ENCODE results near the gene BEST4.

DNA sequence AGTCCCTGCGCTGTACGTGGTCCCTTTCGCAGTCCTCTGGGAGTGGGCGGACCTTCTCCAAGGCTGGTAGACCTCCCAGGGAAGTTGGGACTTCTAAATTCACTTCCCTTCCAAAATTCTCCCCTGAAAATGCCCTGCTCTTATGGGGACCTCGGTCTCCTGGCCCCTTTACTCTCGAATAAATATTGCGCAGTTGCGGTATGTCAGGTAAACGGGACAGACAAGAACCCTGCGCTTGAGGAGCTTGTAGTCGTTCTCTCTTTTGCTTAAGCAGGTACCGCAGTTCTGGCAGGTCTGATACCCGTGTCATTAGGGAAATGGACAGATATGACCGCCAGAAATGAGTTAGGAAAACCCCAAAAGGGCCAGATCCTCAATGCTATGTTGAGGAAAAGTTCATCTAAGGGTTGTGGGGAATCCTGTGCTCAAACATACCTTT is 47.8 kb downstream of the BEST4 start:
- TF ChIP-seq, protein P1, sequence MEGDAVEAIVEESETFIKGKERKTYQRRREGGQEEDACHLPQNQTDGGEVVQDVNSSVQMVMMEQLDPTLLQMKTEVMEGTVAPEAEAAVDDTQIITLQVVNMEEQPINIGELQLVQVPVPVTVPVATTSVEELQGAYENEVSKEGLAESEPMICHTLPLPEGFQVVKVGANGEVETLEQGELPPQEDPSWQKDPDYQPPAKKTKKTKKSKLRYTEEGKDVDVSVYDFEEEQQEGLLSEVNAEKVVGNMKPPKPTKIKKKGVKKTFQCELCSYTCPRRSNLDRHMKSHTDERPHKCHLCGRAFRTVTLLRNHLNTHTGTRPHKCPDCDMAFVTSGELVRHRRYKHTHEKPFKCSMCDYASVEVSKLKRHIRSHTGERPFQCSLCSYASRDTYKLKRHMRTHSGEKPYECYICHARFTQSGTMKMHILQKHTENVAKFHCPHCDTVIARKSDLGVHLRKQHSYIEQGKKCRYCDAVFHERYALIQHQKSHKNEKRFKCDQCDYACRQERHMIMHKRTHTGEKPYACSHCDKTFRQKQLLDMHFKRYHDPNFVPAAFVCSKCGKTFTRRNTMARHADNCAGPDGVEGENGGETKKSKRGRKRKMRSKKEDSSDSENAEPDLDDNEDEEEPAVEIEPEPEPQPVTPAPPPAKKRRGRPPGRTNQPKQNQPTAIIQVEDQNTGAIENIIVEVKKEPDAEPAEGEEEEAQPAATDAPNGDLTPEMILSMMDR (IDR thresholded peaks at IDR 0.05) = no peak
- TF ChIP-seq EZH2phosphoT487 (IDR thresholded peaks at IDR 0.05) = no peak
- TF ChIP-seq EZH2 (IDR thresholded peaks at IDR 0.05) = no peak

All from neural progenitor cell (in vitro differentiated cells).